ENCODE data around the gene KDM3B.
"Not testable (repeated sequence)": the region's sequence is repeated elsewhere in the genome, so short reads cannot be mapped to it uniquely, and the experiment has no call there.

Gene KDM3B

GRCh38 chr5:138351056-138351455 is 1.4 kb upstream of the KDM3B start:
- DNase-seq (ENCODE audit: low read depth), result no peak

- DNase-seq (ENCODE audit: low read depth), result no peak
These were observed 968 bp upstream of the KDM3B start for GRCh38 chr5:138351517-138351916.

GRCh38 chr5:138352722-138353559 is 456 bp downstream of the KDM3B start:
- peak; percentile 51 for DNase-seq (ENCODE audit: low read depth)

- DNase-seq (ENCODE audit: low read depth), result no peak
These were observed 1.1 kb downstream of the KDM3B start for GRCh38 chr5:138353560-138354080.

- no peak for DNase-seq (ENCODE audit: low read depth)
These were observed 1.9 kb downstream of the KDM3B start for GRCh38 chr5:138354387-138354786.

GRCh38 chr5:138354926-138355378 is 2.5 kb downstream of the KDM3B start:
- DNase-seq (ENCODE audit: low read depth), result no peak

- no peak for DNase-seq (ENCODE audit: low read depth)
These were observed 7.1 kb downstream of the KDM3B start for GRCh38 chr5:138359621-138360020.

GRCh38 chr5:138360941-138361452 is 8.5 kb downstream of the KDM3B start:
- DNase-seq (ENCODE audit: low read depth), result no peak

GRCh38 chr5:138364576-138364975 is 12.1 kb downstream of the KDM3B start:
- DNase-seq (ENCODE audit: low read depth), result no peak

- DNase-seq (ENCODE audit: low read depth), result no peak
These were observed 14.3 kb downstream of the KDM3B start for GRCh38 chr5:138366632-138367382.

- DNase-seq (ENCODE audit: low read depth), result no peak
These were observed 16.8 kb downstream of the KDM3B start for GRCh38 chr5:138369261-138369660.

GRCh38 chr5:138369706-138370105 is 17.2 kb downstream of the KDM3B start:
- DNase-seq (ENCODE audit: low read depth), result no peak

- DNase-seq (ENCODE audit: low read depth), result no peak
These were observed 18.1 kb downstream of the KDM3B start for GRCh38 chr5:138370537-138370936.

GRCh38 chr5:138371454-138371853 is 19.0 kb downstream of the KDM3B start:
- DNase-seq (ENCODE audit: low read depth), result no peak

GRCh38 chr5:138372225-138372624 is 19.7 kb downstream of the KDM3B start:
- DNase-seq (ENCODE audit: low read depth), result no peak

- no peak for DNase-seq (ENCODE audit: low read depth)
These were observed 20.2 kb downstream of the KDM3B start for GRCh38 chr5:138372653-138373052.

- DNase-seq (ENCODE audit: low read depth), result no peak
These were observed 29.9 kb downstream of the KDM3B start for GRCh38 chr5:138382347-138382746.

GRCh38 chr5:138385660-138386059 is 33.2 kb downstream of the KDM3B start:
- no peak for DNase-seq (ENCODE audit: low read depth)

- no peak for DNase-seq (ENCODE audit: low read depth)
These were observed 33.8 kb downstream of the KDM3B start for GRCh38 chr5:138386290-138386689.

- DNase-seq (ENCODE audit: low read depth), result no peak
These were observed 36.8 kb downstream of the KDM3B start for GRCh38 chr5:138389332-138389731.

- not testable (repeated sequence) for DNase-seq (ENCODE audit: low read depth)
These were observed 37.4 kb downstream of the KDM3B start for GRCh38 chr5:138389911-138390310.

- no peak for DNase-seq (ENCODE audit: low read depth)
These were observed 39.4 kb downstream of the KDM3B start for GRCh38 chr5:138391859-138392386.
